ENCODE data around the gene TEX264. TPM values are rescaled to one million over a fixed set of nuclear protein-coding genes. Genes with fewer than 3 reads are reported as not detected.

Gene TEX264
- total and polyA plus RNA-seq, 2 experiments from 2014 or later = 10.0 to 13.3 TPM

- TF ChIP-seq NANOG (IDR thresholded peaks at IDR 0.05; ENCODE audit: borderline replicate concordance) = no peak
- no peak for TF ChIP-seq STAT1 (IDR thresholded peaks at IDR 0.05; ENCODE audit: unreplicated experiment)
- no peak for TF ChIP-seq CTCF (conservative IDR thresholded peaks at IDR 0.05; ENCODE audit: low read depth in 2 of 2)
- no peak for TF ChIP-seq ZNF331 (CRISPR knock-in tag; IDR thresholded peaks at IDR 0.05; ENCODE audit: low read depth)
- TF ChIP-seq EZH2phosphoT487 (IDR thresholded peaks at IDR 0.05; ENCODE audit: unreplicated experiment) = no peak
Measured at GRCh38 chr3:51702156-51702555, 31.1 kb downstream of the TEX264 start (continued).

- peak overlapping the region; percentile 59 for H3K4me3 Mint-ChIP-seq
- Histone ChIP-seq H3K4me3 (peak overlapping the region; percentile 40), H3K9me2 (ENCODE audit: insufficient read depth) (no peaks in the 10 kb centered on the region), H3K4me1 (ENCODE audit: insufficient read depth) (peaks cover 21% of the 10 kb centered on the region), H3K36me3 (ENCODE audit: insufficient read depth) (no peaks in the 10 kb centered on the region), H3K79me2 (replicated peaks; ENCODE audit: insufficient read depth) (no peaks in the 10 kb centered on the region), H3K4me2 (peak overlapping the region; percentile 62), H3F3A (replicated peaks; ENCODE audit: low read depth) (peaks cover 6% of the 10 kb centered on the region; the same call in 1 of the 2 replicates), H3K27ac (ENCODE audit: low read depth) (no peak overlapping the region), H4K20me1 (replicated peaks; ENCODE audit: insufficient read depth) (no peaks in the 10 kb centered on the region; the same call in 1 of the 2 replicates), H3K27me3 (ENCODE audit: insufficient read depth) (peaks cover 12% of the 10 kb centered on the region), H2AFZ (no peak overlapping the region)
- H3K4me1 Mint-ChIP-seq = peaks cover 39% of the 10 kb centered on the region
- 0 out of 3 replicates have a peak, but pooled peaks cover 2% of the 10 kb centered on the region for H3K36me3 Mint-ChIP-seq (ENCODE audit: low read depth)
- ATAC-seq (peak; percentile 19), DNase-seq (ENCODE audit: low spot score) (peak; percentile 32)
- peaks cover 17% of the 10 kb centered on the region for H3K27me3 Mint-ChIP-seq (ENCODE audit: insufficient read depth, low read depth, poor library complexity)
- H3K27ac Mint-ChIP-seq = no peak overlapping the region
- no peaks in the 10 kb centered on the region; the same call in 2 of the 3 replicates for H3K9me3 Mint-ChIP-seq
- TF ChIP-seq STAT1 (IDR thresholded peaks at IDR 0.05; ENCODE audit: unreplicated experiment) (no peak), CREB1 (CRISPR knock-in tag; IDR thresholded peaks at IDR 0.05; ENCODE audit: low read depth) (no peak), ZNF462 (CRISPR knock-in tag; IDR thresholded peaks at IDR 0.05) (no peak), ZNF114 (CRISPR knock-in tag; IDR thresholded peaks at IDR 0.05) (no peak), CTCF (conservative IDR thresholded peaks at IDR 0.05; ENCODE audit: low read depth in 2 of 2) (no peak), POLR2AphosphoS5 (IDR thresholded peaks at IDR 0.05; ENCODE audit: low read depth) (no peak)
- TF ChIP-seq, protein P1, sequence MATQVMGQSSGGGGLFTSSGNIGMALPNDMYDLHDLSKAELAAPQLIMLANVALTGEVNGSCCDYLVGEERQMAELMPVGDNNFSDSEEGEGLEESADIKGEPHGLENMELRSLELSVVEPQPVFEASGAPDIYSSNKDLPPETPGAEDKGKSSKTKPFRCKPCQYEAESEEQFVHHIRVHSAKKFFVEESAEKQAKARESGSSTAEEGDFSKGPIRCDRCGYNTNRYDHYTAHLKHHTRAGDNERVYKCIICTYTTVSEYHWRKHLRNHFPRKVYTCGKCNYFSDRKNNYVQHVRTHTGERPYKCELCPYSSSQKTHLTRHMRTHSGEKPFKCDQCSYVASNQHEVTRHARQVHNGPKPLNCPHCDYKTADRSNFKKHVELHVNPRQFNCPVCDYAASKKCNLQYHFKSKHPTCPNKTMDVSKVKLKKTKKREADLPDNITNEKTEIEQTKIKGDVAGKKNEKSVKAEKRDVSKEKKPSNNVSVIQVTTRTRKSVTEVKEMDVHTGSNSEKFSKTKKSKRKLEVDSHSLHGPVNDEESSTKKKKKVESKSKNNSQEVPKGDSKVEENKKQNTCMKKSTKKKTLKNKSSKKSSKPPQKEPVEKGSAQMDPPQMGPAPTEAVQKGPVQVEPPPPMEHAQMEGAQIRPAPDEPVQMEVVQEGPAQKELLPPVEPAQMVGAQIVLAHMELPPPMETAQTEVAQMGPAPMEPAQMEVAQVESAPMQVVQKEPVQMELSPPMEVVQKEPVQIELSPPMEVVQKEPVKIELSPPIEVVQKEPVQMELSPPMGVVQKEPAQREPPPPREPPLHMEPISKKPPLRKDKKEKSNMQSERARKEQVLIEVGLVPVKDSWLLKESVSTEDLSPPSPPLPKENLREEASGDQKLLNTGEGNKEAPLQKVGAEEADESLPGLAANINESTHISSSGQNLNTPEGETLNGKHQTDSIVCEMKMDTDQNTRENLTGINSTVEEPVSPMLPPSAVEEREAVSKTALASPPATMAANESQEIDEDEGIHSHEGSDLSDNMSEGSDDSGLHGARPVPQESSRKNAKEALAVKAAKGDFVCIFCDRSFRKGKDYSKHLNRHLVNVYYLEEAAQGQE (IDR thresholded peaks at IDR 0.05; ENCODE audit: unreplicated experiment) = no peak
Measured at GRCh38 chr3:51703068-51703760, 32.2 kb downstream of the TEX264 start.

All from GM23338 (cell line).